B cell (primary cell): ENCODE data around the gene ACTR8. TPM values are rescaled to one million over a fixed set of nuclear protein-coding genes. Genes with fewer than 3 reads are reported as not detected.

Experiments
- ATAC-seq: fragments of 200-7000 bp; cut with Tn5 transposase; one replicate; pipeline ENCODE4 v1.10.0; 2021; ENCODE audit warnings: low read depth, mild to moderate bottlenecking, moderate number of reproducible peaks, moderate library complexity
- CTCF ChIA-PET: fragments of 350-600 bp; sonication (Branson Sonifier 250); formaldehyde crosslinking; loops from one replicate; lab custom pipeline; 2021; ENCODE audit warnings: antibody characterized with exemption, inconsistent platforms; lab: Charles Lee
- POLR2A ChIA-PET: fragments of 350-600 bp; sonication (Branson Sonifier 250); formaldehyde crosslinking; loops from one replicate; lab custom pipeline; 2021; ENCODE audit warnings: antibody characterized with exemption; lab: Charles Lee
- DNase-seq: peaks from one replicate; pipeline ENCODE4 v3.0.0; 2013
- H2AFZ ChIP-seq: 2 replicates; pipeline ENCODE4 v1.6.1; 2012; ENCODE audit warnings: mild to moderate bottlenecking, low read depth, low read length; ENCODE audit not compliant: insufficient read depth, poor library complexity, severe bottlenecking
- H3K27ac ChIP-seq, 2 donors: 1 replicate in 1 of 2; 2 replicates in 1 of 2; pipeline ENCODE4 v1.5.1; 2012 to 2013; ENCODE audit warnings: low read length in 2 of 2, mild to moderate bottlenecking in 2 of 2, moderate library complexity in 1 of 2
- H3K27me3 ChIP-seq, 4 experiments: fragments of 200-600 bp in 1 of 4; sonication (generic) in 1 of 4; replicated peaks in 1 of 4; 1 replicate in 2 of 4; 2 replicates in 2 of 4; pipeline versions ENCODE4 v1.6.1 to v1.7.0; 2013 to 2016; ENCODE audit warnings: low read length in 3 of 4, mild to moderate bottlenecking in 2 of 4, mixed read lengths in 1 of 4, moderate library complexity in 1 of 4; ENCODE audit not compliant: insufficient read depth in 4 of 4, control insufficient read depth in 3 of 4; ENCODE audit errors: control extremely low read depth in 1 of 4
- H3K36me3 ChIP-seq, 2 experiments: replicated peaks in 1 of 2; 1 replicate in 1 of 2; 2 replicates in 1 of 2; pipeline versions ENCODE4 v1.6.1 to v1.7.1; 2013; ENCODE audit warnings: low read length in 1 of 2; ENCODE audit not compliant: insufficient read depth in 2 of 2, control insufficient read depth in 1 of 2; ENCODE audit errors: control extremely low read depth in 1 of 2, extremely low read depth in 1 of 2
- H3K4me1 ChIP-seq, 2 donors: fragments of 200-600 bp in 1 of 2; sonication (generic) in 1 of 2; 1 replicate in 1 of 2; 2 replicates in 1 of 2; pipeline versions ENCODE4 v1.5.1 to v1.6.1; 2013 to 2017; ENCODE audit warnings: low read length in 2 of 2; ENCODE audit not compliant: control insufficient read depth in 2 of 2, insufficient read depth in 2 of 2
- H3K4me2 ChIP-seq: replicated peaks from 2 replicates; pipeline ENCODE3; 2012; ENCODE audit warnings: mild to moderate bottlenecking, low read depth, low read length; ENCODE audit not compliant: poor library complexity, severe bottlenecking
- H3K4me3 ChIP-seq, 5 experiments: fragments of 200-600 bp in 1 of 5; sonication (generic) in 1 of 5; 1 replicate in 3 of 5; 2 replicates in 2 of 5; pipeline versions ENCODE4 v1.5.1 to v1.7.0; 2011 to 2016; ENCODE audit warnings: low read length in 4 of 5, mild to moderate bottlenecking in 4 of 5, low read depth in 2 of 5, control low read depth in 1 of 5, moderate library complexity in 1 of 5; ENCODE audit not compliant: insufficient read depth in 1 of 5; ENCODE audit errors: control extremely low read depth in 1 of 5, extremely low read depth in 1 of 5
- H3K79me2 ChIP-seq: fragments of 200-600 bp; sonication (generic); one replicate; pipeline ENCODE4 v1.6.0; 2016; ENCODE audit warnings: low read length; ENCODE audit not compliant: control insufficient read depth, insufficient read depth
- H3K9ac ChIP-seq: fragments of 200-600 bp; sonication (generic); 2 replicates; pipeline ENCODE4 v1.6.1; 2017; ENCODE audit warnings: mild to moderate bottlenecking, low read length, moderate library complexity
- H3K9me3 ChIP-seq, 3 donors: one replicate each; pipeline versions ENCODE4 v1.6.1 to v1.7.1; 2013; ENCODE audit warnings: low read length in 2 of 3; ENCODE audit not compliant: control insufficient read depth in 2 of 3, insufficient read depth in 1 of 3; ENCODE audit errors: control extremely low read depth in 1 of 3
- H4K20me1 ChIP-seq: 2 replicates; pipeline ENCODE4 v1.6.0; 2012; ENCODE audit warnings: mild to moderate bottlenecking, low read length; ENCODE audit not compliant: insufficient read depth, control insufficient read depth, poor library complexity, severe bottlenecking
- H3K27ac Mint-ChIP-seq: one replicate; pipeline ENCODE4 v1.8.0; 2021; ENCODE audit warnings: mixed read lengths
- H3K27me3 Mint-ChIP-seq: one replicate; pipeline ENCODE4 v1.8.0; 2021; ENCODE audit warnings: mixed read lengths
- H3K4me1 Mint-ChIP-seq: one replicate; pipeline ENCODE4 v1.8.0; 2021; ENCODE audit warnings: mixed read lengths
- H3K4me3 Mint-ChIP-seq: one replicate; pipeline ENCODE4 v1.8.0; 2021; ENCODE audit warnings: mixed read lengths
- H3K9me3 Mint-ChIP-seq: one replicate; pipeline ENCODE4 v1.8.0; 2022; ENCODE audit warnings: mixed read lengths; ENCODE audit not compliant: insufficient read depth
- CTCF ChIP-seq: fragments of 200-600 bp; IDR thresholded peaks from one replicate; pipeline ENCODE4 v1.8.0; 2022; ENCODE audit warnings: antibody characterized with exemption, mild to moderate bottlenecking
- EZH2 ChIP-seq: IDR thresholded peaks from 2 replicates; pipeline ENCODE4 v1.6.1; 2012; ENCODE audit warnings: borderline replicate concordance, low read depth, mild to moderate bottlenecking, moderate library complexity, low read length; ENCODE audit not compliant: insufficient read depth, poor library complexity, severe bottlenecking
- WGBS: methylation state at CpG from one replicate; pipeline ENCODE4 v1.1.5; 2013; ENCODE audit warnings: missing lambda C conversion rate; ENCODE audit not compliant: insufficient coverage; 5-methylcytosine and 5-hydroxymethylcytosine counted together
- intact Hi-C: fragments of 100-400 bp; cut with micrococcal nuclease; formaldehyde crosslinking; loops from one replicate; pipeline ENCODE4 v1.10.0; 2022
- polyA plus RNA-seq: library from polyadenylated mRNA; depleted of rRNA; stranded (reverse); fragments of >200 nt; gene quantifications from 2 replicates; pipeline ENCODE4 v1.2.3, GENCODE V29; 2012
- total RNA-seq, 2 donors: library from RNA; stranded (reverse); fragments of 120-200 nt in 1 of 2; gene quantifications; 1 replicate in 1 of 2; 2 replicates in 1 of 2; pipeline versions ENCODE4 v1.2.3 to v1.2.4, GENCODE V29; 2013 to 2022

The ACTR8 gene
- total and polyA plus RNA-seq, 2 donors (not counting 1 experiment from before 2014, with no cell fraction given) = 10.8 to 42.0 TPM

DNA sequence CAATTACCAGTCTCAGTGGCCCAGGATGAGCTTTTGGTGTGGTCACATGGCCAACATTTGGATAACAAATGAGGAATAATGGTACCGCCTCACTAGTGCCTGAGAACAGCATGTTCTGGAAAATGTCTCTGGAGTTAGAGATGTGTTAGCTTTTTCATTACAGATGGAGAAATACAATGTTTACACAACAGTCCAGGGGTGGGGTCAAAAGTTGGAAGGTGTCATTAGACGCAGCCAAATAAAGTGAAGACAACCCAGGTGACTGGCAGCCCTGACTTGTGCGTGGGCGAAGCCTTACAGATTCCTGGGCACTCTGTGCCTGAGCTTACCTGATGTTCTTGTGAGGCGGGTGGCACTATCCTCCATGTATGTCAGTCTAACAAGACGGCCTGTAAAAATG, 22.8 kb downstream of the ACTR8 start:
- peaks cover 42% of the 10 kb centered on the region for H3K4me1 Mint-ChIP-seq
- H3K36me3 ChIP-seq = peaks cover 11 to 14% of the 10 kb centered on the region in 2 experiments
- H3K4me2 ChIP-seq = no peak overlapping the region
- POLR2A ChIA-PET = interaction anchor here (0.5 kb wide), 1 partner anchor 37 kb away, joined by 3 read pairs; no protein-coding TSS in a partner anchor
- CTCF ChIA-PET = no interaction called here
- WGBS = 95% methylated on average over 4 of the region's 6 CpGs
- intact Hi-C loops = no loop called here
- H3K27ac Mint-ChIP-seq = no peak overlapping the region
- H3K4me1 ChIP-seq = peaks cover 12 to 21% of the 10 kb centered on the region in 2 donors
- no peak for DNase-seq
- no peak overlapping the region for H3K9ac ChIP-seq
- ATAC-seq = no peak
- no peaks in the 10 kb centered on the region for H3K79me2 ChIP-seq
- H4K20me1 ChIP-seq = no peaks in the 10 kb centered on the region
- TF ChIP-seq CTCF (no peak), EZH2 (no peak)
- no peaks in the 10 kb centered on the region for H3K27me3 Mint-ChIP-seq
- H3K4me3 ChIP-seq = no peak overlapping the region
- no peaks in the 10 kb centered on the region for H3K27me3 ChIP-seq
- H3K9me3 Mint-ChIP-seq = no peaks in the 10 kb centered on the region
- H2AFZ ChIP-seq = no peak overlapping the region
- no peak overlapping the region for H3K27ac ChIP-seq
- H3K4me3 Mint-ChIP-seq = no peak overlapping the region
- no peaks in the 10 kb centered on the region for H3K9me3 ChIP-seq

DNA sequence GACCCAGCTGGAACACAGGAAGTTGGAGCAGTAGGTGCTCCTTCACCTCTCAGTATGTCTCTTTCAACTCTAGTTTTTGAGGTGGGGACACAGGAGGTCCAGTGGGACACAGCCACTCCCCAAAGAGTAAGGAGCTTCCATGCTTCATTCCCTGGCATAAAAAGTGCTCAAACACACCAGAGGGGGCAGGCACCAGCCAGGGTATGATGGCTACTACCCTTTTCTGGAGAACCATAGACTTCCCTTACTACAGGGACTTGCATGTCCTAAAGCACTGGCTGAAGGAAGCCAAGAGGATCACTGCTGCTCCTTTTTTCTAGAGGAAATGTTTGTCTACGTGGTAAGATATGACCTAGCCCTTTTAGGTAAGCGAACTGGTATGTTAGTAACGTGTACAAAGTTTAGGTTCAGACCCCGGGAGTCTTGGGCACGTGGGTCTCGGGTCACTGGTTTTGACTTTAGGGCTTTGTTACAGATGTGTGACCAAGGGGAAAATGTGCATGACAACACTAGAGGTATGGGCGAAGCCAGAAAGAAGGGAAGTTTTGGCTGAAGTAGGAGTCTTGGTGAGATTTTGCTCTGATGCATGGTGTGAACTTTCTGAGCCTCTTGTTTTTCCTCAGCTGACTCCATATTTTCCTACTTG, 23.7 kb downstream of the ACTR8 start:
- H3K4me1 Mint-ChIP-seq = peaks cover 36% of the 10 kb centered on the region
- peaks cover 9 to 18% of the 10 kb centered on the region in 2 donors for H3K4me1 ChIP-seq
- no peak overlapping the region for H3K4me3 Mint-ChIP-seq
- H3K9me3 Mint-ChIP-seq = no peaks in the 10 kb centered on the region
- H3K4me2 ChIP-seq = no peak overlapping the region
- peaks cover 7 to 14% of the 10 kb centered on the region in 2 experiments for H3K36me3 ChIP-seq
- no peaks in the 10 kb centered on the region for H3K79me2 ChIP-seq
- intact Hi-C loops = no loop called here
- POLR2A ChIA-PET = no interaction called here
- H2AFZ ChIP-seq = no peak overlapping the region
- no peak for ATAC-seq
- H3K27ac ChIP-seq = no peak overlapping the region
- no peaks in the 10 kb centered on the region for H3K27me3 Mint-ChIP-seq
- H3K27ac Mint-ChIP-seq = no peak overlapping the region
- H3K4me3 ChIP-seq = no peak overlapping the region
- no peaks in the 10 kb centered on the region for H3K9me3 ChIP-seq
- 78% methylated on average over 6 of the region's 7 CpGs for WGBS
- CTCF ChIA-PET = no interaction called here
- no peak overlapping the region for H3K9ac ChIP-seq
- no peak for DNase-seq
- TF ChIP-seq CTCF = no peak
- no peak for TF ChIP-seq EZH2
- H4K20me1 ChIP-seq = no peaks in the 10 kb centered on the region
- H3K27me3 ChIP-seq = no peaks in the 10 kb centered on the region
